ENCODE results near the gene FBXO15. TPM values are rescaled to one million over a fixed set of nuclear protein-coding genes. Genes with fewer than 3 reads are reported as not detected.

FBXO15 gene
- total RNA-seq, 1 donor, result 0.27 TPM

DNA sequence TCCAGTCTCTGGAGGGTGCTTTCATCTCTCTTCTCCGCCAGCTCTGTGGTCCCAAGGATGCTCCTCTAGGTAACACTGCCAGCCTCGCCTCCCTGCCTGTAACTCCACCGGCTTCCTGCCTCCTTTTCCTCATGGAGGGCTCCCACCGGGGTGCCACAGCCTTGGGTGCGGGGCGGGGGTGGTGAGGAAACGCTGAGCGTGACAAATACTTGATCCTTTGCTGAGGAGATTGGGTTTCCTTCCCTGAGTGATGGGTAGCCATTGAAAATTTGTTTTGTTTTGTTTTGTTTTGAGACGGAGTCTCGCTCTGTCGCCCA, 25.8 kb upstream of the FBXO15 start:
- TF ChIP-seq, protein P1, sequence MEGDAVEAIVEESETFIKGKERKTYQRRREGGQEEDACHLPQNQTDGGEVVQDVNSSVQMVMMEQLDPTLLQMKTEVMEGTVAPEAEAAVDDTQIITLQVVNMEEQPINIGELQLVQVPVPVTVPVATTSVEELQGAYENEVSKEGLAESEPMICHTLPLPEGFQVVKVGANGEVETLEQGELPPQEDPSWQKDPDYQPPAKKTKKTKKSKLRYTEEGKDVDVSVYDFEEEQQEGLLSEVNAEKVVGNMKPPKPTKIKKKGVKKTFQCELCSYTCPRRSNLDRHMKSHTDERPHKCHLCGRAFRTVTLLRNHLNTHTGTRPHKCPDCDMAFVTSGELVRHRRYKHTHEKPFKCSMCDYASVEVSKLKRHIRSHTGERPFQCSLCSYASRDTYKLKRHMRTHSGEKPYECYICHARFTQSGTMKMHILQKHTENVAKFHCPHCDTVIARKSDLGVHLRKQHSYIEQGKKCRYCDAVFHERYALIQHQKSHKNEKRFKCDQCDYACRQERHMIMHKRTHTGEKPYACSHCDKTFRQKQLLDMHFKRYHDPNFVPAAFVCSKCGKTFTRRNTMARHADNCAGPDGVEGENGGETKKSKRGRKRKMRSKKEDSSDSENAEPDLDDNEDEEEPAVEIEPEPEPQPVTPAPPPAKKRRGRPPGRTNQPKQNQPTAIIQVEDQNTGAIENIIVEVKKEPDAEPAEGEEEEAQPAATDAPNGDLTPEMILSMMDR (IDR thresholded peaks at IDR 0.05; ENCODE audit: insufficient read depth, low read length), result no peak
- no peak for DNase-seq (ENCODE audit: low read depth)

DNA sequence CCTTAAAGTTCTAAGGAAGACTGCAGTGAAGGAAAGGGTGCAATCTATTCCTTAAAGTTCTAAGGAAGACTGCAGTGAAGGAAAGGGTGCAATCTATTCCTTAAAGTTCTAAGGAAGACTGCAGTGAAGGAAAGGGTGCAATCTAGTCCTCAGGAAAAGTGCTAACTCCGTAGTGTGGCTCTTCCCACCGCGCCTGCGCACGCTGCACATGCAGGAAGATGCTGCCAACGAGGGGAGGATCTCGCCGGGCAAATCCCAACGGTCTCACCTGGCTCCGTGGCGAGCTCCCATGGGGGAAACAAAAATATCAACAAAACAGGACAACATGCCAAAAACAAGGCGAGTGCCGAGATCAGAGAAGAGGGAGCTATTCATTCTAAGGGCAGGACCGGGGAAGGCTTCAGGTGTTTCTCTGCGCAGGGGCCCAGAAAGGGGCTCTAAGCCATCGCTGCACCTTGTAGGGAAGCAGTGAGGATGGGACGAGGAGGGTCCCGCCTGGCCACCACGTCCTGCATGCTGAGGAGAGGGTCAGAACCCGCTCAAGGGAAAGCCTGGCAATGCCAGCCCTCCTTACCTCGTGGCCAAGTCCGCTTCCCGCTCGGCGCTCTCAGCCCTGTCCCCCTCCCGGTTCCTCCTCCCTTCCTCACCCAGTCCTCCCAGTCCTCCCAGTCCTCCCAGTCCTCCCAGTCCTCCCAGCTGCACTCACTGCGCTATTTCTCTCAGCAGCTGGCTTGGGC, 25.2 kb upstream of the FBXO15 start:
- H3K4me3 ChIP-seq (ENCODE audit: low read depth, low read length), result no peak overlapping the region
- DNase-seq (ENCODE audit: low read depth), result no peak

More for the DNA sequence above, 25.8 kb upstream of the FBXO15 start:
- H3K4me3 ChIP-seq (ENCODE audit: low read depth, low read length), result no peak overlapping the region

DNA sequence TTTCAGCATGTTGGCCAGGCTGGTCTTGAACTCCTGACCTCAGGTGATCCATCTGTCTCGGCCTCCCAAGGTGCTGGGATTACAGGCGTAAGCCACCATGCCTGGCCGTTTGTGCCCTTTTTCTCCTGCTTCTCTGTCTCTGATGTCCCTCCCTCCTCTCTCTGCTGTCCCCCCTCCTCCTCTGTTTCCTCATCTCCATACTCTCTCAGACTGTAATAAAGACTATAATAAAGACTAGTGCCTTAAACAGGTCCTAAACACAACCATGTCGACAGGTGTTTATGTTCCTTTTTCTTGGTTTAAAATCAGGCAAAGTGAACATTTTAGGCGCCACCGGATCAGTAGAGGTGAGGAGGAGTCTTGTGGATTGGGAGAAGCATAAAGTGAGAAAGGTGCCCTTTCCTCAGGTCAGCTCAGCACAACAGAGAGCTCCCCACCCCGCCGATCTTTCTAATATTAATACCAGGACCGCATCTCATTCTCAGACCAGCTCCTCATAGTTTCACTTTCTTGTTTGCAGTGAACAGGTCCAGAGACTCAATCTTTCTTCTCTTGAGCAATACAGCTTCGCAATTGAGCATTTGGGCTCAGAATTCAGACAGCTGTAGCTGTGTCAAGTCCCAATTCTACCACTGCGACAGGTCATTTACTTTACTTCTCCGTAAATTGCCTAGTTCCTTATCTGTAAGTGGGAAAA, 24.4 kb upstream of the FBXO15 start:
- peak; percentile 34 for DNase-seq (ENCODE audit: low read depth)
- TF ChIP-seq, protein P1 (IDR thresholded peaks at IDR 0.05; ENCODE audit: insufficient read depth, low read length), result no peak
- peak overlapping the region; percentile 57 for H3K4me3 ChIP-seq (ENCODE audit: low read depth, low read length)

More for the DNA sequence above, 25.2 kb upstream of the FBXO15 start:
- TF ChIP-seq, protein P1 (IDR thresholded peaks at IDR 0.05; ENCODE audit: insufficient read depth, low read length), result no peak

DNA sequence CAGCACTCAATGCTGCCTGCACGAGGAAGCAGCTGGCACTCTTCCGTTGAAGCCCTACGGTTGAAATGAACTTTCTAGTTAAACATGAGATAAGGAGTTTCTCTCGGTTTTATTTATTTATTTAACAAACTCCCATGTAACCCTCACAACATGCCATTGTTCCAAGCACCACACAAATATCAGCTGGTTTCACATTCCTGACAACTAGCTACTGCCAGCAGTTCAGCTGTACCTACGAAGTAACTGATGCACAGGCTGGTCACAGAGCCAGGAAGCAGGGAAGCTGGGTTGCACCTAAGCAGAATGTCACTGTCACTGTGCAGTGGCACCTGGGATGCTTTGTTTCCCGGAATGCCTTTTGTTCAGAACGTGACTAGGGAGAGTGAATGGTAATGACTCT, 18.8 kb upstream of the FBXO15 start:
- TF ChIP-seq, protein P1 (IDR thresholded peaks at IDR 0.05; ENCODE audit: insufficient read depth, low read length), result no peak
- DNase-seq (ENCODE audit: low read depth), result no peak
- H3K4me3 ChIP-seq (ENCODE audit: low read depth, low read length), result no peak overlapping the region

DNA sequence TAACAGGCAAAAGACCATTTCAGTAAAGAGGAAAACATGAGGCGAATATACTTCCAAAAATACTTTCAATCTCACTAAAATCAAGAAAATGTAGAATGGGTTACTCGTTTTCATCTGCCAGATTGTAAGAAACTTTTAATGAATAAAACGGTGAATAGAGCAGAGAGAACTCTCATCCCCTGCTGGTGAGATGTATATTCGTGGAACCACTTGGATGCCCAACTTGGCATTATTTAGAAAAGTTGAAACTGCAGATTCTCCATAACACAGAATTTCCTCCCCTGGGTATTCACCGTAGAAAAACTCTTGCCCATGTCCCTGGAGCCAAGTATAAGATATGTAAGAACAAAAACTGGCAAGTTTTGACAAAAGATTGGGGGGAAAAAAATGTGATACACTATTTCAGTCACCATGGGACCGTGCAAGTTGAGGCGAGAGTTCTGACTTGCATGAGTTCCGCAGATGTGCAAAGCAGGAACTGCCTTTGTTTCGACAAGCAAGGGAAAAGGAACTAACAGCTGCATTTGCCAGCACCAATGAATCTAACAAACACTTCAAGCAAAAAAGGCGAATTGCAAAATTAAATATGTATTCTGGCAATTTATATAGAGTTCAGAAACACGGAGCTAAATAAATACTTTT, 15.5 kb upstream of the FBXO15 start:
- TF ChIP-seq, protein P1 (IDR thresholded peaks at IDR 0.05; ENCODE audit: insufficient read depth, low read length), result no peak
- no peak overlapping the region for H3K4me3 ChIP-seq (ENCODE audit: low read depth, low read length)
- no peak for DNase-seq (ENCODE audit: low read depth)

GRCh38 chr18:74155276-74155675, 7.6 kb upstream of the FBXO15 start:
- H3K4me3 ChIP-seq (ENCODE audit: low read depth, low read length), result no peak overlapping the region
- TF ChIP-seq, protein P1 (IDR thresholded peaks at IDR 0.05; ENCODE audit: insufficient read depth, low read length), result no peak
- no peak for DNase-seq (ENCODE audit: low read depth)
